ENCODE measurements around the gene YBX3.

Gene YBX3

DNA sequence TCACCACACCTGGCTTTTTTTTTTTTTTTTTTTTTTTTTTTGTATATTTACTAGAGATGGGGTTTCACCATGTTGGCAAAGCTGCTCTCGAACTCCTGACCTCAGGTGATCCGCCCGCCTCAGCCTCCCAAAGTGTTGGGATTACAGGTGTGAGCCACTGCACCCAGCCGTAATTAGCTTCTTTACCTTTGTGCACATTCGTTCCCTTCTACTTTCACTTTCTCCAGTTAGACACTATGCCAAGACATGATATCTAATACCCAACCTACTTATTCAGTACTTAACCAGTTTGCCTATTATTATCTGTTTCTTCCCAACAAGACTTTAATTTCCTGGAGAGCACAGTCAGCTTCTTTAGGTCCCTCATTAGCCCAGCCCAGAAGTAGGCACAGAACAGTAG is 54.6 kb downstream of the YBX3 start:
- no peak for DNase-seq

DNA sequence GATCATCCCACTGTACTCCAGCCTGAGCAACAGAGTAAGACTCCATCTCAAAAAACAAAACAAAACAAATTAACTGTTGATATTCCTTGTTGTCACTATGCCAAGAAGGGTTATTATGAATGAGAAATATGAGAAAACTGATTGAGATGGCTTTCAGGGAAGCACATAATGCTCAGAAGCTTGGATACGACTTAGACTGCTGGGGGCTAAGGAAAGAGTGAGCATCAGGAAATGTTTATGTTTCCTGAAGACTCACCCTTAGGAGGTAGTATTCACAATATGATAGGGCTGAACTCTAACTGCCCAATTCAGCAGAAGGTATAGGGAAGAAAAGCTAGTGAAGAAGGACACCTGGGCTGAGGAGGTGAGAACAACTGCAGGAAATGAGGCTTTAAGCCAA is 55.5 kb downstream of the YBX3 start:
- DNase-seq, result no peak

DNA sequence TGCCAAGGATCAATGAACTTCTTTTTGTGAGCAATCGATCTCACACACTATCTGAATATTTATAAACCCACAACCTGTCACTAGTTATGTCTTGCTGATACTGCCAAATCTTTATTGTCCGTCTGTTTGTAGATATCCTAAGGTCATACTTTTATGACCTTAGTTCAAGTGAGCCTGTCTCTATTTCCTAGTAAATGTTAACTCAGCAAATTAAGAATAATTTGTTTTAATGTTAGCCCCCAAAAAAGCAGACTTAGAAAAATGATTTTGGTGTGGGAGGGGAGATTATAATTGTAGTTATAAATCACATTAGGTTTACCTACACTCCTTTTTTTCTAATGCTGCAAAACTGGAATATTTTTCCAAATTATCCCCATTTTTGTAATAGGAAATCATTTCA is 58.6 kb downstream of the YBX3 start:
- no peak for DNase-seq

DNA sequence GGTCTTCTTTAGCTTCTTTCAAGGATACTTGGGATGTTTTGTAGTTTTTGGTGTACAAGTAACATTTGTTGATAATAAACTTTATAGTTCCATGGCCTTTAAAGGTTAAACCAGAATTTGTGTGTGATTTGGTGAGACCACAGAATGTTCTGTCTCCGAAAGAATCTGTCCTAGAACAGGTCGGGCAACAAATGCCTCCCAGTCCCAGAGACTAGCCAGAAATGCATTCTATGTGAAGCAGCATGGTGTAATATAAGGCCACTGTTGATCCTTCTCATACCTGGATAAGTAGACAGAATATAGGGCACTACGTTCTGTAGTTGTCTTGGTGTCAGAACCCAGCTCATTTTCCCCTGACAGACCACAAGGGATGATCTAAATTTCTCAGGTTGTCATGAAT is 59.3 kb downstream of the YBX3 start:
- DNase-seq, result no peak

DNA sequence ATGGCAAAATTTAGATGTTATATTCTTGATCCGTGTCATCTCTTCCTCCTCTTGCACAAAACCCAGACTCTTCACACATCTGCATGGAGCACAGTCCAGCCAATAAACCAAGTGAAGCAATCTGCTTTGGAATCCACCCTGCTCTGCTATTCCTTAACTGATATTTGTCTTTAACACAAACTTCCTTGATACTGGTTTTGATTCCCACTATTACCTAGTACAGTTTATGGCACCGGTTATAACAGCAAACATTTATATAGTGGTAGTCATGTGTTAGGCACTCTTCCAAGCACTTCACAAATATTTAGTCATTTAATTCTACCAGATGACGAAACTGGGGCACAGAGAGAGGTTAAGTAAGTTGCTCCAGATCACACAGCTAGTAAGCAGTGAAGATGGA is 61.8 kb downstream of the YBX3 start:
- peak; percentile 31 for DNase-seq

DNA sequence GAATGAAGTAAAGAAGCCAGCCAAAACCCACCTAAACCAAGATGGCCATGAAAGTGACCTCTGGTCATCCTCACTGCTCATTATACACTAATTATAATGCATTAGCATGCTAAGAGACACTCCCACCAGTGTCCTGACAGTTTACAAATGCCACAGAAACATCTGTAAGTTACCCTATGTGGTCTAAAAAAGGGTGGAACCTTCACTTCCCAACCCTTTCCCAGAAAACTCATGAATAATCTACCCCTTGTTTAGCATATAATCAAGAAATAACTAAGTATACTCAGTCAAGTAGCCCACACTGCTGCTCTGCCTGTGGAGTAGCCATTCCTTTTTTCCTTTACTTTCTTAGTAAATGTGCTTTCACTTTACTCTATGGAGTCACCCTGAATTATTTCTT is 69.1 kb downstream of the YBX3 start:
- DNase-seq, result no peak

DNA sequence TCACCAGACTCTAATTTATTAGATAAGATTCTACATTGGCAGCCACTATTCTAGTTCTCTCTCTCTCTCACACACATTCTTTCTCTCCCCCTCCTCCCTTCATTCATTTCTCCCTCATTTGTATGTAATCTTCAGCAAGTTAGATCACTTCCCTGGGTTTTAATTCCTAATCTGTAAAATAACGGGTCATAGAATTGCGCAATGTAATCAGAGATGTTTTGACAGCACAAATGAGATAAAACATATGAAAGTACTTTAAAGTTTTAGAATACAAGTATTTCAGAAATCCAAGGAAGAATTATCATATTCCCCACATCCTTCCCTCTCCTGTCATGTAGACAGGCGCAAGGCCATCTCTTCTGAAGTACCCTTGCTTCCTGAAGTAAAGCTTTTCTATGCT is 70.9 kb downstream of the YBX3 start:
- DNase-seq, result no peak
